ENCODE results near the gene XRCC5. TPM values are rescaled to one million over a fixed set of nuclear protein-coding genes. Genes with fewer than 3 reads are reported as not detected.

XRCC5 gene
- total RNA-seq, 1 experiment from 2014 or later: 322 TPM

DNA sequence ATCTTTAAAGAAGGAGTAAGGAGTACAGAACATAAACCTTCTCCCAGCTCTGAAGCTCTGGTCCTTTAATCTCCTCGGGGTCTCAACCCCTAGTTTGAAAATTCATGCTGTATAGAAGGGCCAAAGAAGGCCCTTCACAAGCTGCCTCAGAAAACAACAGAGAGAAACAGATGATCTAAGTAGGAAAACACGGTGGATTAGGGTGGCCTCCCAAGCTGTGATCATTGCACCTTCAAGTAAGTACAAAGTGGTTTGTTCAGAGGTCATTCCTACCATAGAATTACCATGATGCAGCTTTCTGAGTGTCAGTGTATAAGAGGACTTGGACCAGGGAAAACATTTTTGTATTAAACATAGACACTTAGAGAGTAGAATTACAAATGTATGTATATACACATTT is 16.5 kb upstream of the XRCC5 start:
- no peak for DNase-seq (ENCODE audit: low read depth, low spot score)
- H3K27ac ChIP-seq (ENCODE audit: low read length): no peak overlapping the region
- H3K36me3 ChIP-seq (ENCODE audit: control insufficient read depth, insufficient read depth, low read length): no peaks in the 10 kb centered on the region
- TF ChIP-seq SIN3A (IDR thresholded peaks at IDR 0.05; ENCODE audit: borderline replicate concordance, insufficient read depth, low read depth, low read length) (no peak), POLR2AphosphoS5 (IDR thresholded peaks at IDR 0.05; ENCODE audit: low read depth, low read length) (no peak)
- TF ChIP-seq, protein P1, sequence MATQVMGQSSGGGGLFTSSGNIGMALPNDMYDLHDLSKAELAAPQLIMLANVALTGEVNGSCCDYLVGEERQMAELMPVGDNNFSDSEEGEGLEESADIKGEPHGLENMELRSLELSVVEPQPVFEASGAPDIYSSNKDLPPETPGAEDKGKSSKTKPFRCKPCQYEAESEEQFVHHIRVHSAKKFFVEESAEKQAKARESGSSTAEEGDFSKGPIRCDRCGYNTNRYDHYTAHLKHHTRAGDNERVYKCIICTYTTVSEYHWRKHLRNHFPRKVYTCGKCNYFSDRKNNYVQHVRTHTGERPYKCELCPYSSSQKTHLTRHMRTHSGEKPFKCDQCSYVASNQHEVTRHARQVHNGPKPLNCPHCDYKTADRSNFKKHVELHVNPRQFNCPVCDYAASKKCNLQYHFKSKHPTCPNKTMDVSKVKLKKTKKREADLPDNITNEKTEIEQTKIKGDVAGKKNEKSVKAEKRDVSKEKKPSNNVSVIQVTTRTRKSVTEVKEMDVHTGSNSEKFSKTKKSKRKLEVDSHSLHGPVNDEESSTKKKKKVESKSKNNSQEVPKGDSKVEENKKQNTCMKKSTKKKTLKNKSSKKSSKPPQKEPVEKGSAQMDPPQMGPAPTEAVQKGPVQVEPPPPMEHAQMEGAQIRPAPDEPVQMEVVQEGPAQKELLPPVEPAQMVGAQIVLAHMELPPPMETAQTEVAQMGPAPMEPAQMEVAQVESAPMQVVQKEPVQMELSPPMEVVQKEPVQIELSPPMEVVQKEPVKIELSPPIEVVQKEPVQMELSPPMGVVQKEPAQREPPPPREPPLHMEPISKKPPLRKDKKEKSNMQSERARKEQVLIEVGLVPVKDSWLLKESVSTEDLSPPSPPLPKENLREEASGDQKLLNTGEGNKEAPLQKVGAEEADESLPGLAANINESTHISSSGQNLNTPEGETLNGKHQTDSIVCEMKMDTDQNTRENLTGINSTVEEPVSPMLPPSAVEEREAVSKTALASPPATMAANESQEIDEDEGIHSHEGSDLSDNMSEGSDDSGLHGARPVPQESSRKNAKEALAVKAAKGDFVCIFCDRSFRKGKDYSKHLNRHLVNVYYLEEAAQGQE (IDR thresholded peaks at IDR 0.05; ENCODE audit: insufficient read depth in 1 of 2, low read depth in 2 of 2, low read length in 1 of 2): no peak
- intact Hi-C loops (cut with micrococcal nuclease; ENCODE audit: unreplicated experiment): no loop called here
- in situ Hi-C loops (cut with HindIII; ENCODE audit: low pct_unique_long_range_greater_than_20kb, low sequenced_read_pairs): no loop called here
- no peak overlapping the region for H3K4me3 ChIP-seq (ENCODE audit: low read depth in 2 of 2, low read length in 2 of 2)
- no peaks in the 10 kb centered on the region for H3K4me1 ChIP-seq (ENCODE audit: control insufficient read depth, insufficient read depth, low read length)
- BruUV-seq (replicated peaks): no TSS peak
- ChIA-PET POLR2A (no interaction called here), CTCF (no interaction called here)
- H3K27me3 ChIP-seq (ENCODE audit: control insufficient read depth, insufficient read depth, low read length): no peaks in the 10 kb centered on the region
- H3K9me3 ChIP-seq (ENCODE audit: control insufficient read depth, insufficient read depth, low read depth, low read length): no peaks in the 10 kb centered on the region
- ATAC-seq: no peak

DNA sequence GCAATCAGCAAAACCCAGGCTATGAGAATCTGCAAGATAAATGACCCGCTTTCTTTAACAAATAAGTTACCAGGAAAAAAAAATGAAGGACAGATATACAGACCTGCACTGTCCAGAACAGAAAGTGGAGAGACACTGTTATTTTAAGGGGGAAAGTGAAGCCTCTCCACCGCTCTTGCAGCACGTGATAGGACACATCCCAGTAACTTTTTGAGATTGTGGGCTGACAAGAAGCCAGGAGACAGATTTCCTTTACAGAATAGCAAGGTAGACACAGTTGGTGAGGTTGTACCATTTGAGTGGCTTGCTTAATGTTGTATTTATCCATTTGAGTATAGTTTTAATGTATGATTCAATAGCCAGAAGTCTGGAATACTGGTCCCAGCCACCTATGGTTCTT is 14.4 kb upstream of the XRCC5 start:
- POLR2A ChIA-PET: no interaction called here
- no peaks in the 10 kb centered on the region for H3K36me3 ChIP-seq (ENCODE audit: control insufficient read depth, insufficient read depth, low read length)
- no TSS peak for BruUV-seq (replicated peaks)
- no peaks in the 10 kb centered on the region for H3K9me3 ChIP-seq (ENCODE audit: control insufficient read depth, insufficient read depth, low read depth, low read length)
- no peak overlapping the region for H3K4me3 ChIP-seq (ENCODE audit: low read depth in 2 of 2, low read length in 2 of 2)
- no peak overlapping the region for H3K27ac ChIP-seq (ENCODE audit: low read length)
- in situ Hi-C loops (cut with HindIII; ENCODE audit: low pct_unique_long_range_greater_than_20kb, low sequenced_read_pairs): no loop called here
- CTCF ChIA-PET: no interaction called here
- intact Hi-C loops (cut with micrococcal nuclease; ENCODE audit: unreplicated experiment): no loop called here
- TF ChIP-seq, protein P2, sequence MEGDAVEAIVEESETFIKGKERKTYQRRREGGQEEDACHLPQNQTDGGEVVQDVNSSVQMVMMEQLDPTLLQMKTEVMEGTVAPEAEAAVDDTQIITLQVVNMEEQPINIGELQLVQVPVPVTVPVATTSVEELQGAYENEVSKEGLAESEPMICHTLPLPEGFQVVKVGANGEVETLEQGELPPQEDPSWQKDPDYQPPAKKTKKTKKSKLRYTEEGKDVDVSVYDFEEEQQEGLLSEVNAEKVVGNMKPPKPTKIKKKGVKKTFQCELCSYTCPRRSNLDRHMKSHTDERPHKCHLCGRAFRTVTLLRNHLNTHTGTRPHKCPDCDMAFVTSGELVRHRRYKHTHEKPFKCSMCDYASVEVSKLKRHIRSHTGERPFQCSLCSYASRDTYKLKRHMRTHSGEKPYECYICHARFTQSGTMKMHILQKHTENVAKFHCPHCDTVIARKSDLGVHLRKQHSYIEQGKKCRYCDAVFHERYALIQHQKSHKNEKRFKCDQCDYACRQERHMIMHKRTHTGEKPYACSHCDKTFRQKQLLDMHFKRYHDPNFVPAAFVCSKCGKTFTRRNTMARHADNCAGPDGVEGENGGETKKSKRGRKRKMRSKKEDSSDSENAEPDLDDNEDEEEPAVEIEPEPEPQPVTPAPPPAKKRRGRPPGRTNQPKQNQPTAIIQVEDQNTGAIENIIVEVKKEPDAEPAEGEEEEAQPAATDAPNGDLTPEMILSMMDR (IDR thresholded peaks at IDR 0.05): no peak
- TF ChIP-seq SIN3A (IDR thresholded peaks at IDR 0.05; ENCODE audit: borderline replicate concordance, insufficient read depth, low read depth, low read length) (no peak), TCF7L2 (IDR thresholded peaks at IDR 0.05; ENCODE audit: low read depth, low read length) (no peak), POLR2AphosphoS5 (IDR thresholded peaks at IDR 0.05; ENCODE audit: low read depth, low read length) (no peak)
- TF ChIP-seq, protein P1 (IDR thresholded peaks at IDR 0.05; ENCODE audit: insufficient read depth in 1 of 2, low read depth in 2 of 2, low read length in 1 of 2): no peak
- no peaks in the 10 kb centered on the region for H3K4me1 ChIP-seq (ENCODE audit: control insufficient read depth, insufficient read depth, low read length)
- DNase-seq (ENCODE audit: low read depth, low spot score) (no peak), ATAC-seq (no peak)
- no peaks in the 10 kb centered on the region for H3K27me3 ChIP-seq (ENCODE audit: control insufficient read depth, insufficient read depth, low read length)
